Gastroesophageal sphincter (tissue), 4 donors: ENCODE measurements around the gene ATP6V1G2. TPM values are rescaled to one million over a fixed set of nuclear protein-coding genes. Genes with fewer than 3 reads are reported as not detected.

ENCODE experiments used
- ATAC-seq: fragments of 150-250 bp; one replicate; pipeline ENCODE4 v1.9.1; 2016; ENCODE audit warnings: mild to moderate bottlenecking, moderate library complexity
- H3K27ac ChIP-seq, 4 donors: fragments of 200-600 bp; sonication (generic) in 3 of 4; 1 replicate in 3 of 4; 2 replicates in 1 of 4; pipeline ENCODE4 v1.5.1; 2016 to 2019
- H3K27me3 ChIP-seq: fragments of 200-600 bp; sonication (generic); one replicate; pipeline ENCODE4 v1.5.1; 2019
- H3K36me3 ChIP-seq, 2 donors: fragments of 200-600 bp; sonication (generic); one replicate each; pipeline ENCODE4 v1.5.1; 2019; ENCODE audit warnings: control low read depth in 1 of 2
- H3K4me1 ChIP-seq, 3 donors: fragments of 200-600 bp; sonication (generic); 1 replicate in 2 of 3; 2 replicates in 1 of 3; pipeline ENCODE4 v1.5.1; 2016 to 2019; ENCODE audit warnings: control low read depth in 2 of 3
- H3K4me3 ChIP-seq, 2 donors: fragments of 200-600 bp; sonication (generic); one replicate each; pipeline ENCODE4 v1.5.1; 2019; ENCODE audit warnings: mild to moderate bottlenecking in 1 of 2, moderate library complexity in 1 of 2
- H3K9me3 ChIP-seq, 3 donors: fragments of 200-600 bp; sonication (generic); one replicate each; pipeline ENCODE4 v1.5.1; 2017 to 2019; ENCODE audit warnings: control low read depth in 2 of 3
- EP300 ChIP-seq: sonication (generic); formaldehyde crosslinking; IDR thresholded peaks from one replicate; pipeline ENCODE4 v1.6.1; 2017; ENCODE audit warnings: antibody characterized with exemption, mild to moderate bottlenecking
- POLR2A ChIP-seq, 2 donors: fragments of 450-650 bp; IDR thresholded peaks; one replicate each; pipeline ENCODE4 v1.6.1; 2017; ENCODE audit warnings: antibody characterized with exemption in 2 of 2, mild to moderate bottlenecking in 2 of 2, moderate library complexity in 1 of 2
- POLR2AphosphoS5 ChIP-seq: sonication (generic); formaldehyde crosslinking; IDR thresholded peaks from one replicate; pipeline ENCODE4 v1.6.1; 2017; ENCODE audit warnings: antibody characterized with exemption
- WGBS, 2 donors: methylation state at CpG; one replicate each; pipeline ENCODE4 v1.1.5; 2018; ENCODE audit warnings: low coverage in 1 of 2; 5-methylcytosine and 5-hydroxymethylcytosine counted together
- total RNA-seq, 4 donors: library from RNA; depleted of rRNA; stranded (reverse); fragments of >200 nt; gene quantifications; one replicate each; pipeline ENCODE4 v1.1.0, GENCODE V29; 2016
- TF ChIP-seq, protein P1 (sequence below), 4 experiments: fragments of 200-600 bp in 2 of 4; fragments of 450-650 bp in 2 of 4; sonication (generic) in 1 of 4; IDR thresholded peaks; one replicate each; pipeline ENCODE4 v1.5.1; 2017 to 2019; ENCODE audit warnings: antibody characterized with exemption in 4 of 4, mild to moderate bottlenecking in 2 of 4, moderate library complexity in 2 of 4

Gene ATP6V1G2
- total RNA-seq, 4 donors from 2014 or later: 1.3 to 5.7 (median 2.9) TPM

GRCh38 chr6:31586599-31587281, 40.3 kb upstream of the ATP6V1G2 start:
- no peak for ATAC-seq
- Histone ChIP-seq H3K27ac (peak overlapping the region in 1 of 4 donors; percentile 44), H3K4me1 (peaks cover 0 to 7% (median 7%) of the 10 kb centered on the region in 3 donors), H3K27me3 (peaks cover 24% of the 10 kb centered on the region), H3K4me3 (no peak overlapping the region), H3K36me3 (no peaks in the 10 kb centered on the region), H3K9me3 (no peaks in the 10 kb centered on the region)
- TF ChIP-seq EP300: no peak
- TF ChIP-seq, protein P1, sequence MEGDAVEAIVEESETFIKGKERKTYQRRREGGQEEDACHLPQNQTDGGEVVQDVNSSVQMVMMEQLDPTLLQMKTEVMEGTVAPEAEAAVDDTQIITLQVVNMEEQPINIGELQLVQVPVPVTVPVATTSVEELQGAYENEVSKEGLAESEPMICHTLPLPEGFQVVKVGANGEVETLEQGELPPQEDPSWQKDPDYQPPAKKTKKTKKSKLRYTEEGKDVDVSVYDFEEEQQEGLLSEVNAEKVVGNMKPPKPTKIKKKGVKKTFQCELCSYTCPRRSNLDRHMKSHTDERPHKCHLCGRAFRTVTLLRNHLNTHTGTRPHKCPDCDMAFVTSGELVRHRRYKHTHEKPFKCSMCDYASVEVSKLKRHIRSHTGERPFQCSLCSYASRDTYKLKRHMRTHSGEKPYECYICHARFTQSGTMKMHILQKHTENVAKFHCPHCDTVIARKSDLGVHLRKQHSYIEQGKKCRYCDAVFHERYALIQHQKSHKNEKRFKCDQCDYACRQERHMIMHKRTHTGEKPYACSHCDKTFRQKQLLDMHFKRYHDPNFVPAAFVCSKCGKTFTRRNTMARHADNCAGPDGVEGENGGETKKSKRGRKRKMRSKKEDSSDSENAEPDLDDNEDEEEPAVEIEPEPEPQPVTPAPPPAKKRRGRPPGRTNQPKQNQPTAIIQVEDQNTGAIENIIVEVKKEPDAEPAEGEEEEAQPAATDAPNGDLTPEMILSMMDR (IDR thresholded peaks at IDR 0.05): no peak
- no peak for TF ChIP-seq POLR2AphosphoS5
- TF ChIP-seq POLR2A (IDR thresholded peaks at IDR 0.05): no peak
- 60 to 83% methylated on average over 2 of the region's 9 CpGs for whole genome bisulfite sequencing, 2 donors

DNA sequence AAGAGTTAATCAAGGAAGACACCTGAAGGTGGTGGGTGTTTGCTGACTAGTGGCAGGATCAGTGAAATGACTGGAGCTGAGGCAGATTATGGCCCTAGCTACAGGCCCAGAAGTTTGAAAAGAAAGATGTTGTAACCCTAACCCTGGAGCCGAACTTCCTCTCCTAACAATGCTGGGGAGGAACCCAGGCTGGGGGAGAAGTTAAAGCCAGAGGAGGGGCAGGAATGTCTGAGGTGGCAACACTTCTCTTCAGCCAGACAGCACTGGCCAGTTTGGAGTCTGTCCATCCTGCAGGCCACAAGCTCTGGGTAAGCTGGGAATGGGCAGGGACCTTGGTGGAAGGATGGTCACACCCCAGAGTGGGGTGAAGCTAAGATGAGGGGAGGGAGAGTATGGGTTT, 39.6 kb upstream of the ATP6V1G2 start, which contains the start of gene LST1:
Gene LST1, plus strand, starts transcription at position 270 of the 400 bp plus-strand sequence. CDS start 1,023 bp downstream, outside the sequence.
- Histone ChIP-seq H3K27me3 (peaks cover 24% of the 10 kb centered on the region), H3K4me3 (no peak within 1 kb of the TSS), H3K9me3 (no peaks in the 10 kb centered on the region), H3K36me3 (no peaks in the 10 kb centered on the region), H3K4me1 (peaks cover 0 to 14% (median 9%) of the 10 kb centered on the region in 3 donors), H3K27ac (peak within 1 kb of the TSS in 1 of 4 donors; percentile 44)
- ATAC-seq: peak; percentile 17
- TF ChIP-seq POLR2A (IDR thresholded peaks at IDR 0.05) (no peak), POLR2AphosphoS5 (no peak), EP300 (no peak)
- TF ChIP-seq, protein P1 (IDR thresholded peaks at IDR 0.05): no peak
- WGBS, 2 donors: 57 to 78% methylated on average over 1 of the region's 1 CpG

GRCh38 chr6:31585491-31585890, 39.1 kb upstream of the ATP6V1G2 start:
- 38 to 41% methylated on average over 1 to 2 of the region's 2 CpGs for WGBS, 2 donors
- ATAC-seq: no peak
- TF ChIP-seq POLR2AphosphoS5: no peak
- TF ChIP-seq EP300: no peak
- TF ChIP-seq, protein P1 (IDR thresholded peaks at IDR 0.05): no peak
- no peak for TF ChIP-seq POLR2A (IDR thresholded peaks at IDR 0.05)
- no peak overlapping the region for H3K4me3 ChIP-seq
- H3K9me3 ChIP-seq: no peaks in the 10 kb centered on the region
- H3K36me3 ChIP-seq: no peaks in the 10 kb centered on the region
- H3K27ac ChIP-seq: peak overlapping the region in 1 of 4 donors; percentile 44
- H3K4me1 ChIP-seq: peaks cover 0 to 17% (median 9%) of the 10 kb centered on the region in 3 donors
- peaks cover 24% of the 10 kb centered on the region for H3K27me3 ChIP-seq

DNA sequence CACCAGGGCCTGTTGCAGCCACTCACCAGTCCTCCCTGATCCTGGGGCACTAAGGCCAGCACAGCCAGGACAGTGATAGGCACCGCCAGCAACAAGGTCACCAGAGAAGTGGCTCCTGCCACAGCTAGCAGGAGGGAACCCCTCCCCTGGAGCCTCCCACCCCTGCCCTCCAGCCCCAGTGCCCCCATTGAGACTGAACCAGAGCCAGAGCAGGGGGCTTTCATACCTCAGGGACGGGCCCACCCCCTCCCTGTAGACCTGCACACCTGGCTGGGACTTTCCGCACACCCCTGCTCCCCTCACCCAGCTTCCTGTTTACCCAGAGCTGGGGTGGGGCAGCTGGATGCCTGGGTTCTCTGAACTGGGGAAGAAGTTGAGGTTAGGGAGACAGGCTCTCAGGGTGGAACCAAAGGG, 35.8 kb upstream of the ATP6V1G2 start, which contains the start of gene LTB:
Gene LTB, minus strand, starts transcription at position 195 of the 414 bp plus-strand sequence. Its CDS starts 7 bp downstream, at position 188.
- Histone ChIP-seq H3K36me3 (no peaks in the 10 kb centered on the region), H3K27me3 (peaks cover 8% of the 10 kb centered on the region), H3K9me3 (no peaks in the 10 kb centered on the region), H3K4me1 (peaks cover 0 to 21% (median 9%) of the 10 kb centered on the region in 3 donors), H3K4me3 (peak within 1 kb of the TSS; percentile 41 to 65), H3K27ac (peak within 1 kb of the TSS; percentile 7 to 87 (median 83))
- ATAC-seq: no peak
- TF ChIP-seq POLR2AphosphoS5 (no peak), POLR2A (IDR thresholded peaks at IDR 0.05) (no peak), EP300 (no peak)
- TF ChIP-seq, protein P1 (IDR thresholded peaks at IDR 0.05): no peak
- WGBS, 2 donors: no CpG with 5 or more reads among the region's 3 CpGs
